Lower leg skin (tissue), 4 donors: ENCODE measurements around the gene PTPRN2. TPM values are rescaled to one million over a fixed set of nuclear protein-coding genes. Genes with fewer than 3 reads are reported as not detected.
"Not testable (repeated sequence)": the region's sequence is repeated elsewhere in the genome, so short reads cannot be mapped to it uniquely, and the experiment has no call there.

Experiments used
- DNase-seq, 2 donors: peaks; one replicate each; pipeline ENCODE4 v3.0.0-alpha.2; 2019; ENCODE audit warnings: low spot score in 2 of 2
- H3K4me3 ChIP-seq: fragments of 200-600 bp; sonication (generic); 2 replicates; pipeline ENCODE4 v1.5.1; 2017; ENCODE audit warnings: mild to moderate bottlenecking, low read depth; ENCODE audit not compliant: poor library complexity, severe bottlenecking
- CTCF ChIP-seq, 3 donors: fragments of 450-650 bp; IDR thresholded peaks; one replicate each; pipeline ENCODE4 v1.5.1; 2016; ENCODE audit warnings: antibody characterized with exemption in 3 of 3, mild to moderate bottlenecking in 3 of 3, moderate library complexity in 2 of 3
- POLR2A ChIP-seq, 2 donors: fragments of 450-650 bp; IDR thresholded peaks; one replicate each; pipeline ENCODE4 v1.6.1; 2016 to 2017; ENCODE audit warnings: antibody characterized with exemption in 2 of 2, mild to moderate bottlenecking in 1 of 2, moderate library complexity in 1 of 2
- WGBS, 2 donors: methylation state at CpG; one replicate each; pipeline ENCODE4 v1.1.5; 2018; 5-methylcytosine and 5-hydroxymethylcytosine counted together
- intact Hi-C: fragments of 100-400 bp; cut with DNase I; formaldehyde crosslinking; loops from one replicate; pipeline ENCODE4 v1.15.0; 2023; ENCODE audit warnings: low total_unique reads
- total RNA-seq, 4 donors: library from RNA; depleted of rRNA; stranded (reverse); fragments of >200 nt; gene quantifications; one replicate each; pipeline ENCODE4 v1.1.0, GENCODE V29; 2016

Gene PTPRN2
- total RNA-seq, 4 donors from 2014 or later: 0.11 to 1.6 (median 0.92) TPM

DNA sequence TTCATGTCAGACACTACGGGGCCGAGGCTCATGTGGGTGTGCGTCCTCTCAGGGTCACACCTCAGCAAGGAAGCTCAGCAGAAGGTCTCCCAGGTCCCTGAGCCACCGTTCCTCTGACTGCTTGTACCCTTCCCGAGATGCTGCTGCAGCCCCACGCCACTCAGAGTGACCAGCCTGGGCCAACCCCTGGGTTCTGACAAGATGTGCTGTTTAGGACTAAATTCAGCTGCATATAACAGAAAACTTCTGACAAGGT, 738.4 kb downstream of the PTPRN2 start:
- TF ChIP-seq POLR2A (IDR thresholded peaks at IDR 0.05): no peak
- no peak for TF ChIP-seq CTCF (IDR thresholded peaks at IDR 0.05)
- WGBS, 2 donors: 77 to 82% methylated on average over 6 of the region's 6 CpGs
- H3K4me3 ChIP-seq: no peak overlapping the region
- intact Hi-C loops: no loop called here
- DNase-seq: no peak

GRCh38 chr7:157848508-157849340, 738.9 kb downstream of the PTPRN2 start:
- TF ChIP-seq CTCF (IDR thresholded peaks at IDR 0.05) (no peak), POLR2A (IDR thresholded peaks at IDR 0.05) (no peak)
- 86 to 89% methylated on average over 31 to 32 of the region's 32 CpGs for WGBS, 2 donors
- H3K4me3 ChIP-seq: no peak overlapping the region
- intact Hi-C loops: no loop called here
- no peak for DNase-seq

GRCh38 chr7:157847756-157848487, 739.7 kb downstream of the PTPRN2 start:
- H3K4me3 ChIP-seq, intact Hi-C loops, DNase-seq: not testable (repeated sequence)
- WGBS, 2 donors: 81 to 83% methylated on average over 14 of the region's 14 CpGs

DNA sequence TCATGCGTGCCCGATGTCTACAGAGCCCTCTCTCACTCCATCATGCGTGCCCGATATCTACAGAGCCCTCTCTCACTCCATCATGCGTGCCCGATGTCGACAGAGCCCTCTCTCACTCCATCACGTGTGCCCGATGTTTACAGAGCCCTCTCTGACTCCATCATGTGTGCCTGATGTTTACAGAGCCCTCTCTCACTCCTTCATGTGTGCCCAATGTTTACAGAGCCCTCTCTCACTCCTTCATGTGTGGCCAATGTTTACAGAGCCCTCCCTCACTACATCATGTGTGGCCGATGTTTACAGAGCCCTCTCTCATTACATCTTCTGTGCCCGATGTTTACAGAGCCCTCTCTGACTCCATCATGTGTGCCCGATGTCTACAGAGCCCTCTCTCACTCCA, 740.9 kb downstream of the PTPRN2 start:
- intact Hi-C loops, DNase-seq, H3K4me3 ChIP-seq: not testable (repeated sequence)
- WGBS, 2 donors: 81 to 87% methylated on average over 12 of the region's 12 CpGs

GRCh38 chr7:157846271-157846670, 741.4 kb downstream of the PTPRN2 start:
- no peak for DNase-seq
- TF ChIP-seq CTCF (IDR thresholded peaks at IDR 0.05): no peak
- no peak for TF ChIP-seq POLR2A (IDR thresholded peaks at IDR 0.05)
- no peak overlapping the region for H3K4me3 ChIP-seq
- intact Hi-C loops: no loop called here
- WGBS, 2 donors: 70 to 76% methylated on average over 11 of the region's 11 CpGs

DNA sequence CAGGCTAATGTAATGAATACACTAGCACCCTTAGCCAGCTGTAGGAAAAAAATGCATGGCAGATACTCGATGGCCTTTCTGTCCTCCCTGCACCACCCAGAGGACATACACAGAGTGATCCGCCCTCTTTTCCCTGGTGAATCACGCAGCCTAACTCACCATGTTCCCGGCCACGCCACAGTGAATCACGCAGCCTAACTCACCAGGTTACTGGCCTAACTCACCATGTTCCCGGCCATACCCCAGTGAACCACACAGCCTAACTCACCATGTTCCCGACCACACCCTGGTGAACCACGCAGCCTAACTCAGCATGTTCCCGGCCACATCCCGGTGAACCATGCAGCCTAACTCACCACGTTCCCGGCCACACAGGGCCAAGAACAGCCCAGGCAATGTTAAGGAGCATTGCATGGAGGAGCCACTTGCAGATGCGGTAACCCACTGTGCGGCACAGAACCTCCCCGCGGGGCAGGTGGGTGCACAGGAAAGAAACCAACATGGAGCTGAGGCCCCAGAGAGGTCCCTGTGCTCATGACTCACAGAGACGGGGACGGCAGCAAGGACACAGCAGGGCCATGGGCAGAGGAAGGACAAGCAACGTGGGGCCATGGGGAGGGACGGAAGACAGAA, 742.3 kb downstream of the PTPRN2 start:
- intact Hi-C loops: no loop called here
- no peak for TF ChIP-seq POLR2A (IDR thresholded peaks at IDR 0.05)
- TF ChIP-seq CTCF (IDR thresholded peaks at IDR 0.05): no peak
- 88 to 90% methylated on average over 21 of the region's 21 CpGs for WGBS, 2 donors
- no peak overlapping the region for H3K4me3 ChIP-seq
- no peak for DNase-seq
